Mesothelial cell of epicardium (in vitro differentiated cells): Measurements from ENCODE around the gene DISC1. TPM values are rescaled to one million over a fixed set of nuclear protein-coding genes. Genes with fewer than 3 reads are reported as not detected.

ENCODE experiments used
- DNase-seq, 2 experiments: peaks; one replicate each; pipeline ENCODE4 v3.0.0; 2021; ENCODE audit warnings: low spot score in 2 of 2; ENCODE audit not compliant: unreplicated experiment in 2 of 2
- H3K27ac Mint-ChIP-seq: 2 replicates; pipeline ENCODE4 v1.8.0; 2021; ENCODE audit warnings: mixed read lengths
- H3K27me3 Mint-ChIP-seq: 2 replicates; pipeline ENCODE4 v1.8.0; 2021; ENCODE audit warnings: low read depth, mixed read lengths
- H3K36me3 Mint-ChIP-seq: 2 replicates; pipeline ENCODE4 v1.8.0; 2021; ENCODE audit warnings: mixed read lengths
- H3K4me1 Mint-ChIP-seq: 2 replicates; pipeline ENCODE4 v1.8.0; 2021; ENCODE audit warnings: mixed read lengths
- H3K4me3 Mint-ChIP-seq: 2 replicates; pipeline ENCODE4 v1.8.0; 2021; ENCODE audit warnings: mild to moderate bottlenecking, moderate library complexity, mixed read lengths
- H3K9me3 Mint-ChIP-seq: 2 replicates; pipeline ENCODE4 v1.8.0; 2021; ENCODE audit warnings: mixed read lengths
- CTCF ChIP-seq: fragments of 200-600 bp; sonication (generic); IDR thresholded peaks from one replicate; pipeline ENCODE4 v1.5.0; 2021; ENCODE audit warnings: antibody characterized with exemption; ENCODE audit not compliant: unreplicated experiment
- total RNA-seq: library from RNA; stranded (reverse); gene quantifications from 3 replicates; pipeline ENCODE4 v1.2.1, GENCODE V29; 2021

Gene DISC1
- total RNA-seq, 1 donor from 2014 or later = 9.1 TPM

DNA sequence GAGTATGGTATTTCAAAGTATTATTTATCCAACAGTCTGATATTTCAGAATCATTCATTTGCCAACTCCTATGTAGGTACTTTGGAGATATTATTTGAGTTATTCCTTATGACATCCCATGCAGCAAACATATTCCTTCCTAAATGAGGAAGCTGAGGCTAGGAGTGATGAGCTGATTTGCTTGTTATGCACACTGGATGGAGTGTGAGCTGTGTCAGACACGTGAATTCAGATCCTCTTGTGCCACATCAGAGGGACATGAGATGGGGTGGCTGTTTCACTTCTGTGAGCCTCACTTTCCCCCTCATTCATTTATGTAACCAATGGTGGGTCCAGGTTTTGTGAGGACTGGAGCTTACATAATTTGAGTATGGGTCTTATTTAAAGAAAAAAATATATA lies 215.9 kb downstream of the DISC1 start:
- H3K4me3 Mint-ChIP-seq = no peak overlapping the region
- peaks cover 3% of the 10 kb centered on the region for H3K27me3 Mint-ChIP-seq
- peaks cover 4% of the 10 kb centered on the region for H3K4me1 Mint-ChIP-seq
- no peak overlapping the region for H3K27ac Mint-ChIP-seq
- no peak for DNase-seq
- TF ChIP-seq CTCF = no peak
- H3K36me3 Mint-ChIP-seq = no peaks in the 10 kb centered on the region
- no peaks in the 10 kb centered on the region for H3K9me3 Mint-ChIP-seq

GRCh38 chr1:231844986-231845502 lies 218.5 kb downstream of the DISC1 start:
- H3K27ac Mint-ChIP-seq = no peak overlapping the region
- H3K27me3 Mint-ChIP-seq = peaks cover 3% of the 10 kb centered on the region
- DNase-seq = no peak
- H3K4me1 Mint-ChIP-seq = peaks cover 13% of the 10 kb centered on the region
- H3K36me3 Mint-ChIP-seq = no peaks in the 10 kb centered on the region
- H3K4me3 Mint-ChIP-seq = no peak overlapping the region
- H3K9me3 Mint-ChIP-seq = no peaks in the 10 kb centered on the region
- no peak for TF ChIP-seq CTCF

DNA sequence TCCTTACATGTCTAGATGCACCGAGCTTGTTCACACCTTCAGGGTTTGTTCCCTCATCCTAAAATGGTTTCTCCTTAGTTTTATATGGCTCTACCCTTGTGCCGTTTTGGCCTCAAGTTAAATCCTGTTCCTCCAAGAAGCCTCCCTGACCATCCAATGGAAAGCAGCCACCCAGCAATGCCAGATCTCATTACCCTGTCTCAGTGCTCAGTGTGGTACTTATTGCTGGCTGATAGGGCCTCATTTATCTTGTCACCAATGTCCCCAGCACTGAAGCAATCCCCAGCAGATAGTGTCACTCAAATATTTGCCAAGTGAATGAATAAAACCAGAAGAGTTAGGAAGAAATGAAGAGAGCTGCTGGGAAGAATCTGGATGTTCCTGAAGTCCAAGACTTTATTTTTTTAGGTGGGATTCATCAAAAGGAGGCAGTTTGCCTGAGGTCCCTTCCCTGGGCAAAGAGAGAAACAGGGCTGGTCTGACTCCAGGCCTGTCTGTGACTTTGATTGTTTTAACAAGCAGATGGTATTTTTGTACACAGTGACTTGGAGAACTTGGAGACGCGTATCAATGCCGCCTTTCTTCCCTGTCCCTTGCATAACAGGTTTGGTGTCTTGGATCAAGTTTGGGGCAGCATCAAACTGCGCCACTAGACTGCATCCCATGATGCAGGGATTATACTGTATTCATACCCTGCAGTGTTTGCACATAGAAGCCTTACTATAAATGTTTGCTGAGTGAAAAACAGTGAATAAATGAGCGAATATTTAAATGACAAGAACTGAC lies 221.2 kb downstream of the DISC1 start:
- H3K9me3 Mint-ChIP-seq = no peaks in the 10 kb centered on the region
- H3K4me3 Mint-ChIP-seq = no peak overlapping the region
- H3K4me1 Mint-ChIP-seq = peaks cover 22% of the 10 kb centered on the region
- no peak for DNase-seq
- no peak for TF ChIP-seq CTCF
- H3K27ac Mint-ChIP-seq = no peak overlapping the region
- peaks cover 3% of the 10 kb centered on the region for H3K27me3 Mint-ChIP-seq
- no peaks in the 10 kb centered on the region for H3K36me3 Mint-ChIP-seq

DNA sequence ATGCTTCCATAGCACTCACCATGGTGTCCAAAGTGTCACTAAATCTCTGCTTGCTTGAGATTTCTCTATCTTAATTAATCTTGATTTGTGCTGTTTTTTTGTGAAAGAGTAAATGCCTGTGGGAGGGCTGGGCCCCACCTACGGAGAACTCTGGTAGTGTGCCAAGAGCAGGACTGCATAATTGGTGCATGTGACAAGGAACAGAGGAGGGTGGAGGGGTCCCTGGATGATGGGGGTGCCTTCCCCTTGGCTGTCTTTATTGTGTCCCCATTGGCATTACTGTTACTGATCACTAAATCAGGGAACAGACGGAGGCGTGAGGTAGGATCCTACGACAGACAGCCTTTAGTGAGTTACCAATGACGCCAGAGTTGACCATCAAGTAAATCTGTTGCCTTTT lies 223.4 kb downstream of the DISC1 start:
- no peak for TF ChIP-seq CTCF
- Mint-ChIP-seq H3K36me3 (no peaks in the 10 kb centered on the region), H3K4me1 (peaks cover 20% of the 10 kb centered on the region), H3K27me3 (no peaks in the 10 kb centered on the region), H3K4me3 (no peak overlapping the region), H3K27ac (no peak overlapping the region), H3K9me3 (no peaks in the 10 kb centered on the region)
- DNase-seq = no peak

DNA sequence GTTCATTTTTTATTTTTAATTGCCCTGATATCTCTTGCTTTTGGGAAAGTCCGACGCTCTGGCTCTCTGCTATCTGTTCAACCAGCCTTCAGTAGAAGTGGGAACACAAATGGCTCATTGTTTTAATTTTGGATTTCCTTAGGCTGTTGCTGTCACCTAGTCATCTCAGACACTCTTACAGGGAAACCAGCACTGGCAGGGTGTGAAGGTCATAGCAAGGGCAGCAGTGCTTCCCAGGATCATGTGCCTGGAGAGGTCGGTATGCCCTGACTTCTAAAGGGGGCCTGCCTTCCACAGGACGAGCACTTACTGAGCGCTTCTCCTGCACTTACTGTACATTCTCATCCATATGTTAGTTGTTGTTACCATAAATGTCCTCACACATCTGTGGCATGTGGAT lies 224.2 kb downstream of the DISC1 start:
- TF ChIP-seq CTCF = no peak
- H3K9me3 Mint-ChIP-seq = no peaks in the 10 kb centered on the region
- DNase-seq = no peak
- no peaks in the 10 kb centered on the region for H3K36me3 Mint-ChIP-seq
- H3K4me1 Mint-ChIP-seq = peaks cover 18% of the 10 kb centered on the region
- H3K4me3 Mint-ChIP-seq = no peak overlapping the region
- no peak overlapping the region for H3K27ac Mint-ChIP-seq
- no peaks in the 10 kb centered on the region for H3K27me3 Mint-ChIP-seq
